Hepatocyte (in vitro differentiated cells): ENCODE measurements around the gene GRAP2.

Source experiments
- CTCF ChIP-seq: fragments of 200-600 bp; sonication (generic); IDR thresholded peaks from 2 replicates; pipeline ENCODE4 v1.5.1; 2016; ENCODE audit warnings: antibody characterized with exemption, mild to moderate bottlenecking; ENCODE audit not compliant: poor library complexity
- EZH2phosphoT487 ChIP-seq: fragments of 200-600 bp; sonication (generic); IDR thresholded peaks from one replicate; pipeline ENCODE4 v1.6.1; 2018; ENCODE audit warnings: antibody characterized with exemption, mild to moderate bottlenecking, low read depth, moderate library complexity; ENCODE audit not compliant: unreplicated experiment, severe bottlenecking

- TF ChIP-seq CTCF (no peak), EZH2phosphoT487 (no peak)
These were observed 101.1 kb downstream of the GRAP2 start for GRCh38 chr22:40001800-40002577.
